Panc1 (cell line): ENCODE data around the gene SENP5. TPM values are rescaled to one million over a fixed set of nuclear protein-coding genes. Genes with fewer than 3 reads are reported as not detected.

Experiments
- ATAC-seq: fragments of 200-7000 bp; cut with Tn5 transposase; 2 replicates; pipeline ENCODE4 v1.9.1; 2020; ENCODE audit warnings: mild to moderate bottlenecking, moderate library complexity
- BruUV-seq: library from RNA; stranded (reverse); fragments of 400-500 nt; replicated peaks from 2 replicates; lab custom pipeline; 2021; lab: Mats Ljungman, UMichigan
- CTCF ChIA-PET: fragments of 300-600 bp; sonication (Branson Sonifier 250); formaldehyde crosslinking; loops from one replicate; lab custom pipeline; 2022; ENCODE audit warnings: antibody characterized with exemption; lab: Charles Lee
- POLR2A ChIA-PET: fragments of 300-600 bp; sonication (Branson Sonifier 250); formaldehyde crosslinking; loops from one replicate; lab custom pipeline; 2022; ENCODE audit warnings: antibody characterized with exemption; lab: Charles Lee
- DNase-seq: peaks from one replicate; pipeline ENCODE4 v3.0.0-alpha.2; 2010; ENCODE audit warnings: low read depth, low spot score
- H3K27ac ChIP-seq: 2 replicates; pipeline ENCODE4 v1.5.1; 2011; ENCODE audit warnings: mild to moderate bottlenecking, low read length, inconsistent platforms
- H3K27me3 ChIP-seq: fragments of 200-500 bp; sonication (Bioruptor generic); 2 replicates; pipeline ENCODE4 v1.6.0; 2014; ENCODE audit warnings: low read length, inconsistent platforms; ENCODE audit not compliant: control insufficient read depth, insufficient read depth
- H3K36me3 ChIP-seq: fragments of 200-500 bp; sonication (Bioruptor generic); 2 replicates; pipeline ENCODE4 v1.5.1; 2014; ENCODE audit warnings: inconsistent platforms, mild to moderate bottlenecking, low read length, moderate library complexity; ENCODE audit not compliant: control insufficient read depth, insufficient read depth
- H3K4me1 ChIP-seq: 2 replicates; pipeline ENCODE4 v1.5.1; 2011; ENCODE audit warnings: inconsistent platforms, mild to moderate bottlenecking, low read length, moderate library complexity; ENCODE audit not compliant: control insufficient read depth, insufficient read depth
- H3K4me3 ChIP-seq, 2 experiments: 2 replicates each; pipeline ENCODE4 v1.5.1; 2011 to 2012; ENCODE audit warnings: low read depth in 2 of 2, low read length in 2 of 2, mild to moderate bottlenecking in 2 of 2, inconsistent platforms in 1 of 2, moderate library complexity in 1 of 2
- H3K9me3 ChIP-seq: fragments of 200-500 bp; sonication (Bioruptor generic); 2 replicates; pipeline ENCODE4 v1.5.1; 2014; ENCODE audit warnings: low read depth, mild to moderate bottlenecking, inconsistent platforms, low read length, moderate library complexity; ENCODE audit not compliant: control insufficient read depth, insufficient read depth
- POLR2AphosphoS5 ChIP-seq: IDR thresholded peaks from 2 replicates; pipeline ENCODE4 v1.6.1; 2012; ENCODE audit warnings: mild to moderate bottlenecking, low read depth, low read length, moderate library complexity
- SIN3A ChIP-seq: IDR thresholded peaks from 2 replicates; pipeline ENCODE4 v1.6.1; 2012; ENCODE audit warnings: low read depth, mild to moderate bottlenecking, low read length, moderate library complexity, borderline replicate concordance; ENCODE audit not compliant: insufficient read depth
- TCF7L2 ChIP-seq: IDR thresholded peaks from 2 replicates; pipeline ENCODE4 v1.6.1; 2011; ENCODE audit warnings: mild to moderate bottlenecking, low read depth, low read length, inconsistent platforms
- in situ Hi-C: cut with HindIII; loops from 2 replicates; pipeline ENCODE4 v1.10.0; 2016; ENCODE audit warnings: low sequenced_read_pairs, low pct_unique_long_range_greater_than_20kb
- intact Hi-C: fragments of 100-400 bp; cut with micrococcal nuclease; formaldehyde crosslinking; loops from one replicate; pipeline ENCODE4 v1.10.0; 2022; ENCODE audit not compliant: unreplicated experiment
- total RNA-seq: library from RNA; stranded (reverse); gene quantifications from one replicate; pipeline ENCODE4 v1.2.1, GENCODE V29; 2021; ENCODE audit not compliant: unreplicated experiment
- TF ChIP-seq, protein P1 (sequence below): fragments of 450-650 bp; IDR thresholded peaks from 2 replicates; pipeline ENCODE4 v1.5.1; 2017; ENCODE audit warnings: mild to moderate bottlenecking
- TF ChIP-seq, protein P2 (sequence below), 2 experiments: IDR thresholded peaks; 2 replicates each; pipeline ENCODE4 v1.6.1; 2011 to 2012; ENCODE audit warnings: low read depth in 2 of 2, control low read depth in 1 of 2, low read length in 1 of 2, mild to moderate bottlenecking in 1 of 2, moderate library complexity in 1 of 2; ENCODE audit not compliant: insufficient read depth in 1 of 2

SENP5 gene
- total RNA-seq, 1 experiment from 2014 or later: 40.0 TPM

DNA sequence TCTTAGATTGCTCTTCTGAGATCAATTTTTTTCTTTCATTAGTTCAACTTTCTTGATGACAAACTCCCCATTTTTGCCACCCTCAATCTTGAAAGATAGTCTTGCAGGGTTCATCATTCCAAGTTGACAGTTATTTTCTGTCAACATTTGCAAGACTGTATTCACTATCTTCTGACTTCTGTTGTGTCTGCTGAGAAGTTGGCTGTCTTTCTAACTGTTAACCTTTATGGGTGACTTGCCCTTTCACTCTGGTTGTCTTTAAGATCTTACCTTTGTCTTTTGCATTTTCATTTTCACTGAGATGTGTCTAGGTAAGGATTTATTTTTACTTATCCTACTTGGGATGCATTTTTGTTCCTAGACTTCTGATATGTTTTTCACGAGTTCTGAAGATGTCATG, 115.5 kb downstream of the SENP5 start:
- ChIA-PET POLR2A (no interaction called here), CTCF (no interaction called here)
- H3K9me3 ChIP-seq: peaks cover 5% of the 10 kb centered on the region; the same call in 1 of the 2 replicates
- H3K4me3 ChIP-seq: no peak overlapping the region
- DNase-seq: no peak
- no peaks in the 10 kb centered on the region for H3K4me1 ChIP-seq
- intact Hi-C loops: no loop called here
- no peak for TF ChIP-seq SIN3A
- no peak for TF ChIP-seq POLR2AphosphoS5
- TF ChIP-seq, protein P1, sequence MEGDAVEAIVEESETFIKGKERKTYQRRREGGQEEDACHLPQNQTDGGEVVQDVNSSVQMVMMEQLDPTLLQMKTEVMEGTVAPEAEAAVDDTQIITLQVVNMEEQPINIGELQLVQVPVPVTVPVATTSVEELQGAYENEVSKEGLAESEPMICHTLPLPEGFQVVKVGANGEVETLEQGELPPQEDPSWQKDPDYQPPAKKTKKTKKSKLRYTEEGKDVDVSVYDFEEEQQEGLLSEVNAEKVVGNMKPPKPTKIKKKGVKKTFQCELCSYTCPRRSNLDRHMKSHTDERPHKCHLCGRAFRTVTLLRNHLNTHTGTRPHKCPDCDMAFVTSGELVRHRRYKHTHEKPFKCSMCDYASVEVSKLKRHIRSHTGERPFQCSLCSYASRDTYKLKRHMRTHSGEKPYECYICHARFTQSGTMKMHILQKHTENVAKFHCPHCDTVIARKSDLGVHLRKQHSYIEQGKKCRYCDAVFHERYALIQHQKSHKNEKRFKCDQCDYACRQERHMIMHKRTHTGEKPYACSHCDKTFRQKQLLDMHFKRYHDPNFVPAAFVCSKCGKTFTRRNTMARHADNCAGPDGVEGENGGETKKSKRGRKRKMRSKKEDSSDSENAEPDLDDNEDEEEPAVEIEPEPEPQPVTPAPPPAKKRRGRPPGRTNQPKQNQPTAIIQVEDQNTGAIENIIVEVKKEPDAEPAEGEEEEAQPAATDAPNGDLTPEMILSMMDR: no peak
- no peak for TF ChIP-seq TCF7L2
- TF ChIP-seq, protein P2, sequence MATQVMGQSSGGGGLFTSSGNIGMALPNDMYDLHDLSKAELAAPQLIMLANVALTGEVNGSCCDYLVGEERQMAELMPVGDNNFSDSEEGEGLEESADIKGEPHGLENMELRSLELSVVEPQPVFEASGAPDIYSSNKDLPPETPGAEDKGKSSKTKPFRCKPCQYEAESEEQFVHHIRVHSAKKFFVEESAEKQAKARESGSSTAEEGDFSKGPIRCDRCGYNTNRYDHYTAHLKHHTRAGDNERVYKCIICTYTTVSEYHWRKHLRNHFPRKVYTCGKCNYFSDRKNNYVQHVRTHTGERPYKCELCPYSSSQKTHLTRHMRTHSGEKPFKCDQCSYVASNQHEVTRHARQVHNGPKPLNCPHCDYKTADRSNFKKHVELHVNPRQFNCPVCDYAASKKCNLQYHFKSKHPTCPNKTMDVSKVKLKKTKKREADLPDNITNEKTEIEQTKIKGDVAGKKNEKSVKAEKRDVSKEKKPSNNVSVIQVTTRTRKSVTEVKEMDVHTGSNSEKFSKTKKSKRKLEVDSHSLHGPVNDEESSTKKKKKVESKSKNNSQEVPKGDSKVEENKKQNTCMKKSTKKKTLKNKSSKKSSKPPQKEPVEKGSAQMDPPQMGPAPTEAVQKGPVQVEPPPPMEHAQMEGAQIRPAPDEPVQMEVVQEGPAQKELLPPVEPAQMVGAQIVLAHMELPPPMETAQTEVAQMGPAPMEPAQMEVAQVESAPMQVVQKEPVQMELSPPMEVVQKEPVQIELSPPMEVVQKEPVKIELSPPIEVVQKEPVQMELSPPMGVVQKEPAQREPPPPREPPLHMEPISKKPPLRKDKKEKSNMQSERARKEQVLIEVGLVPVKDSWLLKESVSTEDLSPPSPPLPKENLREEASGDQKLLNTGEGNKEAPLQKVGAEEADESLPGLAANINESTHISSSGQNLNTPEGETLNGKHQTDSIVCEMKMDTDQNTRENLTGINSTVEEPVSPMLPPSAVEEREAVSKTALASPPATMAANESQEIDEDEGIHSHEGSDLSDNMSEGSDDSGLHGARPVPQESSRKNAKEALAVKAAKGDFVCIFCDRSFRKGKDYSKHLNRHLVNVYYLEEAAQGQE (IDR thresholded peaks at IDR 0.05; ENCODE audit: insufficient read depth in 1 of 2, low read depth in 2 of 2, low read length in 1 of 2): no peak
- H3K27me3 ChIP-seq: peaks cover 3% of the 10 kb centered on the region; the same call in 1 of the 2 replicates
- H3K27ac ChIP-seq: no peak overlapping the region
- BruUV-seq: no TSS peak
- ATAC-seq: no peak
- in situ Hi-C loops: no loop called here
- no peaks in the 10 kb centered on the region for H3K36me3 ChIP-seq

Other genes starting within 250 kb of the SENP5 start
- gene NRROS, start 228.2 kb upstream of the SENP5 start, total RNA-seq: 8.8 TPM
- 7.1 TPM for gene CEP19, start 155.7 kb upstream of the SENP5 start, total RNA-seq
- gene PIGX, start 155.5 kb upstream of the SENP5 start, total RNA-seq: 85.7 TPM
- gene PAK2, start 128.1 kb upstream of the SENP5 start, total RNA-seq: 185 TPM
- gene NCBP2, start 74.6 kb downstream of the SENP5 start, total RNA-seq: 122 TPM
- gene PIGZ, start 100.9 kb downstream of the SENP5 start, total RNA-seq: 6.3 TPM
- gene MELTF, start 161.9 kb downstream of the SENP5 start, total RNA-seq: 18.7 TPM